ENCODE results near the gene SLC6A11.

GRCh38 chr3:10911350-10912002 lies 95.4 kb downstream of the SLC6A11 start:
- no peak for TF ChIP-seq CTCF (IDR thresholded peaks at IDR 0.05)
- no peak for TF ChIP-seq POLR2AphosphoS5 (IDR thresholded peaks at IDR 0.05; ENCODE audit: insufficient read depth in 1 of 2, low read depth in 1 of 2)
